Activated naive CD4-positive, alpha-beta T cell treated with anti-CD3 and anti-CD28 coated beads, Interleukin-2, amount 10 ng/mL, durations not matched to agents 5 hours and 36 hours (primary cell): ENCODE results near the gene DBET. TPM values are rescaled to one million over a fixed set of nuclear protein-coding genes. Genes with fewer than 3 reads are reported as not detected.

Source experiments
- total RNA-seq, 2 experiments: library from RNA; stranded (reverse); gene quantifications; one replicate each; pipeline ENCODE4 v1.2.3, GENCODE V29; 2021

The DBET gene
- total RNA-seq: not detected

GRCh38 chr4:190064342-190064741 lies at the start of gene DBET:
Gene DBET, plus strand, starts transcription at chr4:190064502.

GRCh38 chr4:190027156-190027555 lies 37.1 kb upstream of the DBET start, which contains the start of gene FRG2:
Gene FRG2, minus strand, starts transcription at chr4:190027256. Its CDS starts 52 bp downstream, at chr4:190027204.

Other genes with a start within 250 kb of the DBET start
- 10 to 100 TPM; 63.2 to 65.1 TPM for gene FRG1, start 123.6 kb upstream of the DBET start, total RNA-seq
- not detected for gene FRG2, start 37.2 kb upstream of the DBET start, total RNA-seq
- not detected for gene DUX4, start 109.3 kb downstream of the DBET start, total RNA-seq